Measurements from ENCODE around the gene GABBR2. TPM values are rescaled to one million over a fixed set of nuclear protein-coding genes. Genes with fewer than 3 reads are reported as not detected.

Gene GABBR2
- total and polyA plus RNA-seq, 9 of the 15 experiments (the other 6 are each of a cell fraction or from before 2014, with no cell fraction given): 0.15 to 1.9 (median 0.32) TPM

DNA sequence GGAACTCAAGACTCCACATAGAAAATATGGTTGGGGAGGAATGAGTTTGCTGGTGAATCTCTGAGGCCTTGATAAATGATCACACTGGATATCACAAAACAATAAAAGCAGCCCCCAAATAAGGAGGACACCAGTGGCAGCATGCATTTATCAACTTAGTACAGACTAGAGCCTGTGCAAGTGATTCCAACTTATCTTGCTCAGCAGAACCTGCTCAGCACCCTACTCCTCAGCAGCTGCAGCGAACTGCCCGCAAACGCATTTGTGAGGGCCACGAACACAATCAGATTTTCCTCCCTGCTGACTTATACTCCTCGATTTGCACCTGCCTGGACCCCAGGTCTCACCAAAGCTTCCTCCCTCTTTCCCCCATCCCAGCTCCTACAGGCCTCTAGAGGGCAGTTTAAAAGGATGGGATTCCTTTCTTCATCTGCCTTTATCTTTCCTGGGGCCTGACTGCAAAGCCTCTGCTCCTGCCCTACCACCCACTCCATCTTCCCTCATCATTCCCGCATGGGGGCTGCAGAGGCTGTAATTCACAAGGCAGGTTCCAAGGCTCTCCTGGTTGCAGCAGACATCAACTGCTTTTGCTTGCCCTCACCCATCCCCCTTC lies 46.4 kb upstream of the GABBR2 start:
- WGBS (ENCODE audit: insufficient coverage, low coverage, missing lambda C conversion rate): 25% methylated on average over 6 of the region's 6 CpGs
- DNase-seq (ENCODE audit: extremely low read depth in 1 of 4, low spot score in 3 of 4): peak in 2 of 4 experiments; percentile 23 to 39
- Histone ChIP-seq H3K79me2 (ENCODE audit: control insufficient read depth, insufficient read depth, low read length) (no peaks in the 10 kb centered on the region), H3K4me3 (no peak overlapping the region), H4K20me1 (replicated peaks; ENCODE audit: control insufficient read depth, insufficient read depth, low read length) (0 out of 2 replicates have a peak, but pooled peaks cover 2% of the 10 kb centered on the region), H2AFZ (ENCODE audit: low read depth, low read length) (no peak overlapping the region), H3K4me1 (replicated peaks in 1 of 2; ENCODE audit: control insufficient read depth in 2 of 2, insufficient read depth in 2 of 2, low read length in 2 of 2) (no peaks in the 10 kb centered on the region; a peak in 3 of 5 replicates), H3K27me3 (ENCODE audit: control insufficient read depth in 2 of 2, insufficient read depth in 2 of 2, low read length in 2 of 2) (no peaks in the 10 kb centered on the region), H3K27ac (ENCODE audit: extremely low read depth, low read depth, low read length) (no peak overlapping the region), H3K36me3 (ENCODE audit: control insufficient read depth, insufficient read depth, low read length) (peaks cover 69% of the 10 kb centered on the region; the same call in 2 of the 3 replicates), H3K9ac (ENCODE audit: insufficient read depth in 1 of 2, low read depth in 2 of 2, low read length in 2 of 2) (no peak overlapping the region), H3K9me1 (ENCODE audit: control insufficient read depth, insufficient read depth, low read length) (peaks cover 5% of the 10 kb centered on the region), H3K4me2 (ENCODE audit: insufficient read depth, low read length) (no peak overlapping the region), H3K9me3 (replicated peaks; ENCODE audit: control insufficient read depth, insufficient read depth, low read depth, low read length) (no peaks in the 10 kb centered on the region)
- no peak for FAIRE-seq
- in situ Hi-C loops (cut with MboI): no loop called here
- intact Hi-C loops (cut with micrococcal nuclease): no loop called here
- ChIA-PET POLR2A (interaction anchor here (0.6 kb wide), 1 partner anchor 13 kb away, joined by 3 read pairs; no protein-coding TSS in a partner anchor), CTCF (ENCODE audit: low intra/inter-chr PET ratio) (no interaction called here)
- no peak; the same call in 1 of the 3 replicates for ATAC-seq
- no TSS peak for BruUV-seq (replicated peaks)
- TF ChIP-seq GTF2A2 (tag; IDR thresholded peaks at IDR 0.05) (no peak), RCOR1 (IDR thresholded peaks at IDR 0.05; ENCODE audit: borderline replicate concordance in 1 of 2, low read depth in 2 of 2, low read length in 2 of 2) (0 out of 4 replicates have a peak, but pooled peaks of 1 of the 2 experiments have one; percentile 7), NONO (IDR thresholded peaks at IDR 0.05; ENCODE audit: low read depth in 2 of 2, low read length in 1 of 2) (no peak), ELF4 (CRISPR knock-in tag; IDR thresholded peaks at IDR 0.05) (no peak), FOXA3 (CRISPR knock-in tag; conservative IDR thresholded peaks at IDR 0.05 in 1 of 2, IDR thresholded peaks at IDR 0.05 in 1 of 2) (no peak), SMAD2 (IDR thresholded peaks at IDR 0.05; ENCODE audit: low read depth, low read length) (no peak), TCF3 (CRISPR knock-in tag; IDR thresholded peaks at IDR 0.05) (peak; percentile 87), ESRRA (IDR thresholded peaks at IDR 0.05; ENCODE audit: borderline replicate concordance, low read depth) (no peak), MTA2 (IDR thresholded peaks at IDR 0.05; ENCODE audit: low read depth) (peak; percentile 54)
- TF ChIP-seq, protein P1, sequence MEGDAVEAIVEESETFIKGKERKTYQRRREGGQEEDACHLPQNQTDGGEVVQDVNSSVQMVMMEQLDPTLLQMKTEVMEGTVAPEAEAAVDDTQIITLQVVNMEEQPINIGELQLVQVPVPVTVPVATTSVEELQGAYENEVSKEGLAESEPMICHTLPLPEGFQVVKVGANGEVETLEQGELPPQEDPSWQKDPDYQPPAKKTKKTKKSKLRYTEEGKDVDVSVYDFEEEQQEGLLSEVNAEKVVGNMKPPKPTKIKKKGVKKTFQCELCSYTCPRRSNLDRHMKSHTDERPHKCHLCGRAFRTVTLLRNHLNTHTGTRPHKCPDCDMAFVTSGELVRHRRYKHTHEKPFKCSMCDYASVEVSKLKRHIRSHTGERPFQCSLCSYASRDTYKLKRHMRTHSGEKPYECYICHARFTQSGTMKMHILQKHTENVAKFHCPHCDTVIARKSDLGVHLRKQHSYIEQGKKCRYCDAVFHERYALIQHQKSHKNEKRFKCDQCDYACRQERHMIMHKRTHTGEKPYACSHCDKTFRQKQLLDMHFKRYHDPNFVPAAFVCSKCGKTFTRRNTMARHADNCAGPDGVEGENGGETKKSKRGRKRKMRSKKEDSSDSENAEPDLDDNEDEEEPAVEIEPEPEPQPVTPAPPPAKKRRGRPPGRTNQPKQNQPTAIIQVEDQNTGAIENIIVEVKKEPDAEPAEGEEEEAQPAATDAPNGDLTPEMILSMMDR (IDR thresholded peaks at IDR 0.05 in 2 of 3, conservative IDR thresholded peaks at IDR 0.05 in 1 of 3; ENCODE audit: insufficient read depth in 2 of 3, low read depth in 1 of 3, low read length in 3 of 3): peak in 2 of 3 experiments; percentile 6 to 17; a peak in 1 of 6 replicates
- TF ChIP-seq, protein P2, sequence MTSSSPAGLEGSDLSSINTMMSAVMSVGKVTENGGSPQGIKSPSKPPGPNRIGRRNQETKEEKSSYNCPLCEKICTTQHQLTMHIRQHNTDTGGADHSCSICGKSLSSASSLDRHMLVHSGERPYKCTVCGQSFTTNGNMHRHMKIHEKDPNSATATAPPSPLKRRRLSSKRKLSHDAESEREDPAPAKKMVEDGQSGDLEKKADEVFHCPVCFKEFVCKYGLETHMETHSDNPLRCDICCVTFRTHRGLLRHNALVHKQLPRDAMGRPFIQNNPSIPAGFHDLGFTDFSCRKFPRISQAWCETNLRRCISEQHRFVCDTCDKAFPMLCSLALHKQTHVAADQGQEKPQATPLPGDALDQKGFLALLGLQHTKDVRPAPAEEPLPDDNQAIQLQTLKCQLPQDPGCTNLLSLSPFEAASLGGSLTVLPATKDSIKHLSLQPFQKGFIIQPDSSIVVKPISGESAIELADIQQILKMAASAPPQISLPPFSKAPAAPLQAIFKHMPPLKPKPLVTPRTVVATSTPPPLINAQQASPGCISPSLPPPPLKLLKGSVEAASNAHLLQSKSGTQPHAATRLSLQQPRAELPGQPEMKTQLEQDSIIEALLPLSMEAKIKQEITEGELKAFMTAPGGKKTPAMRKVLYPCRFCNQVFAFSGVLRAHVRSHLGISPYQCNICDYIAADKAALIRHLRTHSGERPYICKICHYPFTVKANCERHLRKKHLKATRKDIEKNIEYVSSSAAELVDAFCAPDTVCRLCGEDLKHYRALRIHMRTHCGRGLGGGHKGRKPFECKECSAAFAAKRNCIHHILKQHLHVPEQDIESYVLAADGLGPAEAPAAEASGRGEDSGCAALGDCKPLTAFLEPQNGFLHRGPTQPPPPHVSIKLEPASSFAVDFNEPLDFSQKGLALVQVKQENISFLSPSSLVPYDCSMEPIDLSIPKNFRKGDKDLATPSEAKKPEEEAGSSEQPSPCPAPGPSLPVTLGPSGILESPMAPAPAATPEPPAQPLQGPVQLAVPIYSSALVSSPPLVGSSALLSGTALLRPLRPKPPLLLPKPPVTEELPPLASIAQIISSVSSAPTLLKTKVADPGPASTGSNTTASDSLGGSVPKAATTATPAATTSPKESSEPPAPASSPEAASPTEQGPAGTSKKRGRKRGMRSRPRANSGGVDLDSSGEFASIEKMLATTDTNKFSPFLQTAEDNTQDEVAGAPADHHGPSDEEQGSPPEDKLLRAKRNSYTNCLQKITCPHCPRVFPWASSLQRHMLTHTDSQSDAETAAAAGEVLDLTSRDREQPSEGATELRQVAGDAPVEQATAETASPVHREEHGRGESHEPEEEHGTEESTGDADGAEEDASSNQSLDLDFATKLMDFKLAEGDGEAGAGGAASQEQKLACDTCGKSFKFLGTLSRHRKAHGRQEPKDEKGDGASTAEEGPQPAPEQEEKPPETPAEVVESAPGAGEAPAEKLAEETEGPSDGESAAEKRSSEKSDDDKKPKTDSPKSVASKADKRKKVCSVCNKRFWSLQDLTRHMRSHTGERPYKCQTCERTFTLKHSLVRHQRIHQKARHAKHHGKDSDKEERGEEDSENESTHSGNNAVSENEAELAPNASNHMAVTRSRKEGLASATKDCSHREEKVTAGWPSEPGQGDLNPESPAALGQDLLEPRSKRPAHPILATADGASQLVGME (CRISPR knock-in tag; IDR thresholded peaks at IDR 0.05): no peak
- TF ChIP-seq, protein P3, sequence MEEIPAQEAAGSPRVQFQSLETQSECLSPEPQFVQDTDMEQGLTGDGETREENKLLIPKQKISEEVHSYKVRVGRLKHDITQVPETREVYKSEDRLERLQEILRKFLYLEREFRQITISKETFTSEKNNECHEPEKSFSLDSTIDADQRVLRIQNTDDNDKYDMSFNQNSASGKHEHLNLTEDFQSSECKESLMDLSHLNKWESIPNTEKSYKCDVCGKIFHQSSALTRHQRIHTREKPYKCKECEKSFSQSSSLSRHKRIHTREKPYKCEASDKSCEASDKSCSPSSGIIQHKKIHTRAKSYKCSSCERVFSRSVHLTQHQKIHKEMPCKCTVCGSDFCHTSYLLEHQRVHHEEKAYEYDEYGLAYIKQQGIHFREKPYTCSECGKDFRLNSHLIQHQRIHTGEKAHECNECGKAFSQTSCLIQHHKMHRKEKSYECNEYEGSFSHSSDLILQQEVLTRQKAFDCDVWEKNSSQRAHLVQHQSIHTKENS (CRISPR knock-in tag; IDR thresholded peaks at IDR 0.05): no peak

Measured in K562 (cell line).